ENCODE data around the gene TEX22. TPM values are rescaled to one million over a fixed set of nuclear protein-coding genes. Genes with fewer than 3 reads are reported as not detected.
A peak's percentile ranks its signal among the peaks of the same experiment; 100 is the strongest.

Gene TEX22
- polyA plus RNA-seq, 3 donors, result 0.52 to 2.2 (median 0.57) TPM

- Histone ChIP-seq H4K20me1 (ENCODE audit: insufficient read depth, low read length) (no peaks in the 10 kb centered on the region), H3K9ac (ENCODE audit: insufficient read depth, low read length, poor library complexity, severe bottlenecking) (no peak overlapping the region), H3K4me1 (ENCODE audit: control insufficient read depth in 1 of 2, insufficient read depth in 2 of 2, low read length in 2 of 2) (peaks cover 9 to 22% of the 10 kb centered on the region in 2 donors), H3K4me2 (replicated peaks; ENCODE audit: extremely low read depth, low read length, poor library complexity, severe bottlenecking) (no peak overlapping the region), H3K27ac (ENCODE audit: low read depth in 1 of 2, low read length in 2 of 2) (no peak overlapping the region), H3K36me3 (replicated peaks in 1 of 2; ENCODE audit: control insufficient read depth in 1 of 2, insufficient read depth in 2 of 2, low read length in 2 of 2) (peaks cover 28 to 29% of the 10 kb centered on the region in 2 donors), H3K79me2 (ENCODE audit: insufficient read depth, low read length) (no peaks in the 10 kb centered on the region), H3K27me3 (ENCODE audit: control insufficient read depth in 2 of 2, insufficient read depth in 2 of 2, low read length in 2 of 2) (no peaks in the 10 kb centered on the region), H3K4me3 (replicated peaks in 1 of 3; ENCODE audit: low read depth in 2 of 3, low read length in 3 of 3) (no peak overlapping the region), H2AFZ (ENCODE audit: insufficient read depth, low read depth, low read length, poor library complexity, severe bottlenecking) (no peak overlapping the region), H3K9me3 (replicated peaks in 1 of 2; ENCODE audit: control insufficient read depth in 1 of 2, insufficient read depth in 1 of 2, low read length in 2 of 2) (no peaks in the 10 kb centered on the region)
- WGBS (ENCODE audit: insufficient coverage), result 97% methylated on average over 19 of the region's 26 CpGs
- Mint-ChIP-seq H3K4me3 (no peak overlapping the region), H3K27ac (peak overlapping the region in 1 of 7 donors; percentile 32), H3K36me3 (peaks cover 24 to 57% of the 10 kb centered on the region in 2 donors), H3K9me3 (no peaks in the 10 kb centered on the region), H3K4me1 (peaks cover 5% of the 10 kb centered on the region), H3K27me3 (ENCODE audit: low read depth in 3 of 3) (no peaks in the 10 kb centered on the region)
- TF ChIP-seq, protein P1, sequence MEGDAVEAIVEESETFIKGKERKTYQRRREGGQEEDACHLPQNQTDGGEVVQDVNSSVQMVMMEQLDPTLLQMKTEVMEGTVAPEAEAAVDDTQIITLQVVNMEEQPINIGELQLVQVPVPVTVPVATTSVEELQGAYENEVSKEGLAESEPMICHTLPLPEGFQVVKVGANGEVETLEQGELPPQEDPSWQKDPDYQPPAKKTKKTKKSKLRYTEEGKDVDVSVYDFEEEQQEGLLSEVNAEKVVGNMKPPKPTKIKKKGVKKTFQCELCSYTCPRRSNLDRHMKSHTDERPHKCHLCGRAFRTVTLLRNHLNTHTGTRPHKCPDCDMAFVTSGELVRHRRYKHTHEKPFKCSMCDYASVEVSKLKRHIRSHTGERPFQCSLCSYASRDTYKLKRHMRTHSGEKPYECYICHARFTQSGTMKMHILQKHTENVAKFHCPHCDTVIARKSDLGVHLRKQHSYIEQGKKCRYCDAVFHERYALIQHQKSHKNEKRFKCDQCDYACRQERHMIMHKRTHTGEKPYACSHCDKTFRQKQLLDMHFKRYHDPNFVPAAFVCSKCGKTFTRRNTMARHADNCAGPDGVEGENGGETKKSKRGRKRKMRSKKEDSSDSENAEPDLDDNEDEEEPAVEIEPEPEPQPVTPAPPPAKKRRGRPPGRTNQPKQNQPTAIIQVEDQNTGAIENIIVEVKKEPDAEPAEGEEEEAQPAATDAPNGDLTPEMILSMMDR (IDR thresholded peaks at IDR 0.05), result no peak
- DNase-seq, result no peak
- intact Hi-C loops (cut with micrococcal nuclease), result no loop called here
Observed at GRCh38 chr14:105382343-105383082, 15.8 kb upstream of the TEX22 start.

DNA sequence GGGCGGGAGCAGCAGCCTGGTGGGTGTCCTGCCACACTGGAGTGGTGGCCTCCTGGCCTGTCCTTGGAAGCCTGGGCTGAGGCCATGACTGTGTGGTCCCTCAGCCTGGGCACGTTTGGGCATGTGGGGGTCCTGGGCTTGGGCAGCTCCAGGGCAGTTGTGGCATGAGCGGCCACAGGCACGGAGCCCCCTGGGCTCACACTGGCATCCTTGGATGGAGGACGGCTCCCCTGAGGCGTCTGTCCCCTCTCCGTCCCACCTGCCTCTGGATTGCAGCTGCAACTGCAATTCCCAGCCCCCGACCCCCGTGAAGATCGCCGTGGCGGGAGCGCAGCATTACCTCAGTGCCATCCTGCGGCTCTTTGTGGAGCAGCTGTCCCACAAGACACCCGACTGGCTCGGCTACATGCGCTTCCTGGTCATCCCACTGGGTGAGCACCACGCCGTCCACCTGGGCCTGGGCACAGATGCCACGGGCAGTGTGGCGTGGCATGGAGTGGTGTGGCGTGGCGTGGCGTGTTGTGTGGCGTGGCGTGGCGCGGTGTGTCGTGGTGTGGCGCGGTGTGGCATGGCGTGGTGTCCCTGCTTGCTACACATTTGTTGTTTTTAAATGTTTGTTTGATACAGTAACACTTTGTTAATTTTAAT, 15.1 kb upstream of the TEX22 start:
- Histone ChIP-seq H3K9me3 (replicated peaks in 1 of 2; ENCODE audit: control insufficient read depth in 1 of 2, insufficient read depth in 1 of 2, low read length in 2 of 2) (no peaks in the 10 kb centered on the region), H2AFZ (ENCODE audit: insufficient read depth, low read depth, low read length, poor library complexity, severe bottlenecking) (no peak overlapping the region), H3K27ac (ENCODE audit: low read depth in 1 of 2, low read length in 2 of 2) (no peak overlapping the region), H3K79me2 (ENCODE audit: insufficient read depth, low read length) (no peaks in the 10 kb centered on the region), H3K27me3 (ENCODE audit: control insufficient read depth in 2 of 2, insufficient read depth in 2 of 2, low read length in 2 of 2) (no peaks in the 10 kb centered on the region), H3K36me3 (replicated peaks in 1 of 2; ENCODE audit: control insufficient read depth in 1 of 2, insufficient read depth in 2 of 2, low read length in 2 of 2) (peaks cover 28 to 29% of the 10 kb centered on the region in 2 donors), H3K4me2 (replicated peaks; ENCODE audit: extremely low read depth, low read length, poor library complexity, severe bottlenecking) (no peak overlapping the region), H3K9ac (ENCODE audit: insufficient read depth, low read length, poor library complexity, severe bottlenecking) (no peak overlapping the region), H4K20me1 (ENCODE audit: insufficient read depth, low read length) (no peaks in the 10 kb centered on the region), H3K4me1 (ENCODE audit: control insufficient read depth in 1 of 2, insufficient read depth in 2 of 2, low read length in 2 of 2) (peaks cover 16 to 29% of the 10 kb centered on the region in 2 donors), H3K4me3 (replicated peaks in 1 of 3; ENCODE audit: low read depth in 2 of 3, low read length in 3 of 3) (no peak overlapping the region)
- Mint-ChIP-seq H3K27me3 (ENCODE audit: low read depth in 3 of 3) (no peaks in the 10 kb centered on the region), H3K4me1 (peaks cover 12% of the 10 kb centered on the region), H3K4me3 (no peak overlapping the region), H3K9me3 (no peaks in the 10 kb centered on the region), H3K36me3 (peaks cover 24 to 60% of the 10 kb centered on the region in 2 donors), H3K27ac (no peak overlapping the region)
- DNase-seq, result no peak
- WGBS (ENCODE audit: insufficient coverage), result 99% methylated on average over 21 of the region's 32 CpGs
- intact Hi-C loops (cut with micrococcal nuclease), result no loop called here
- TF ChIP-seq, protein P1 (IDR thresholded peaks at IDR 0.05), result no peak
